ENCODE data around the gene WDR47.
"Not testable (repeated sequence)": the region's sequence is repeated elsewhere in the genome, so short reads cannot be mapped to it uniquely, and the experiment has no call there.

The WDR47 gene

DNA sequence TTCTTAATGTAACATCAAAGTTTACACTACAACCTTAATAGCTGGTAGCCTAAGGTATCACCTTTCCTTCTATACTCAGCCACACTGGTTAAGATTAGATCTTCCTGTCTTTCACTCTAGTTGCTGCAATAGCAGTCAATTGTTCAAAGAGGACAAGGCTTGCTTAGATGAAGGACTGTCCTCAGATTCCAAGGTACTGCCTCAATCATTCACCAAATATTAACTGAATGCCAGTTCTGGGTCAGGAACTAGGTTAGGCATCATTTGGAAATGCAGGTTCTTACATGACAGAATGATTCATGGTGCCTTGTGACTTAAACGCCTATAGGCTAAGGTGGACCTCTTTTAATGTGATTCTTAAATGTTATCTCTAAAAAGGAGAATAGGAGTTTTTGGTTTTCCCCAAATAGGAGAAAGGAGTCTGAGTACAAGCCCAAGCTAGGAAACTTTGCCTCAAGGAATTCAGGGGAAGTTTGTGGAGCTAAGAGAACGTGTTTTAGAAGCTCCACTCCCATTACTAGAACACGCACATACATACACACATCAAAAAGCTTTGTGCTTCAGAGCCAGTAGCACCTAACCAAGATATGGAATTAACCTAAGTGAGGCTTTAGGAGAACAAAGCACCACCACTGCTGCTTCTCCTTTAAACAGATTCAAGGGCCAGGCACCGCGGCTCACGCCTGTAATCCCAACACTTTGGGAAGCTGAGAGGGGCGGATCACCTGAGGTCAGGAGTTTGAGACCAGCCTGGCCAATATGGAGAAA is 8.5 kb upstream of the WDR47 start:
- DNase-seq, result no peak

DNA sequence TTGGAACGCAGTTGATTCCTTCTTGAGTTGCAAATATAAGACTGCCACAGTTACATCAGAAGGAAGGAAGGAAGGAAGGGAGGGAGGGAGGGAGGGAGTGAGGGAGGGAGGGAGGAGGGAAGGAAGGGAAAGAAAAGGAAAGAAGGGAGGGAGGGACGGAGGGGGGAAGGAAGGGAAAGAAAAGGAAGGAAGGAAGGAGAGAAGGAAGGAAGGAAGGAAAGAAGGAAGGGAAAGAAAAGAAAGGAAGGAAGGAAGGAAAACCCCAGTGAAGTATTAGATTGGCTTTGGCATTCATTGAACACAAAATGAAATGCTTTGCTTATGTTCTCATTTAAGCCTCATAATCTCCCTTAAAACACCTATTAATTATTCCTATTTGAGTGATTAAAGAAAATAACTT is 6.4 kb upstream of the WDR47 start:
- DNase-seq, result no peak

DNA sequence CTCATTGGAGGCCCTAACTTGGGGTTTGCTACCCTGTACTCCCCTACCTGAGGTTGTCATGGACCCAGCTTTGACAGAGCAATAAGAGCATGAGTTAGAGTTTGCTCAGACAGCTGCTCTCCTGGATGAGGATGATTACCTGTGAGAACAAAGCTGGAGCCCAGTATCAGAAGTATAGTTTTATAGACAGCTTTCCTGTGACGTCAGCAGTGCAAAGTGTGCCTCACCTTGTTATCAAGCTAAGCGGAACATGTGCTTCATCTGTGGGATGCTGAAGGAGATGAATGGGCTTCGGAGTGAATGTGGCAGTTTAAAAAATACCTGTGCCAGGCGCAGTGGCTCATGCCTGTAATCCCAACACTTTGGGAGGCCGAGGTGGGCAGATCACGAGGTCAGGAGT is 5.4 kb upstream of the WDR47 start:
- no peak for DNase-seq

DNA sequence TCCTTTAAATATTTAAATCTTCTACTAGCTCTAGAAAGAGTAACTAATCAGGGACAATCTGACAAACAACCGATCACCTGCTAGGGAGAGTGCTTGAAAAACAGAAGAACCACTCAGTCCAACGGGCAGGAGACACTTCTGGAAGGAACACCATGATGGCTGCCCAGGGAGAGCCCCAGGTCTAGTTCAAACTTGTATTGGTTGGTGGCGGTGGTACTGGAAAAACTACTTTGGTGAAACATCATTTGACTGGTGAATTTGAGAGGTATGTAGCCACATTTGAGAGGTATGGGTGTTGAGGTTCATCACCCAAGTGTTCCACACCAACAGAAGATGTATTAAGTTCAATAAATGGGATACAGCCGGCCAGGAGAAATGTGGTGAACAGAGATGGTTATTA is 4.8 kb upstream of the WDR47 start:
- no peak for DNase-seq

DNA sequence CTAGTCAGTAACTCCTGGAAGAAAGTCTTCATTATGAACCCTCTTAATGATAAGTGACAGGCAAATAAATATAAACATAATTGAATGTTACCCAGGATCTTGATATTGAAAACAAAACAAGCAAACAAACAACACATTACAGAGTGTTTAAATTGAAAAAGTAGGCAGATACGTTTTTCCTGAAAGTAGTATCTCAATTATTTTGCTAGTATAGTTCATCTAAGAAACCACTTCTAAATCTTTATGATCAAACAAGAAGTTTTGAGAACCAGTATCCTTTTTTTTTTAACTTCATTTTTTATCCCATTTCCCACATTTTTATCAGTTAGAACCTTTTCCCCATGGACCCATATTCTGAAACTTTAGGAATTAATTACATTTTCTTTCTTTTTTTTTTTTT is 3.7 kb upstream of the WDR47 start:
- no peak for DNase-seq

DNA sequence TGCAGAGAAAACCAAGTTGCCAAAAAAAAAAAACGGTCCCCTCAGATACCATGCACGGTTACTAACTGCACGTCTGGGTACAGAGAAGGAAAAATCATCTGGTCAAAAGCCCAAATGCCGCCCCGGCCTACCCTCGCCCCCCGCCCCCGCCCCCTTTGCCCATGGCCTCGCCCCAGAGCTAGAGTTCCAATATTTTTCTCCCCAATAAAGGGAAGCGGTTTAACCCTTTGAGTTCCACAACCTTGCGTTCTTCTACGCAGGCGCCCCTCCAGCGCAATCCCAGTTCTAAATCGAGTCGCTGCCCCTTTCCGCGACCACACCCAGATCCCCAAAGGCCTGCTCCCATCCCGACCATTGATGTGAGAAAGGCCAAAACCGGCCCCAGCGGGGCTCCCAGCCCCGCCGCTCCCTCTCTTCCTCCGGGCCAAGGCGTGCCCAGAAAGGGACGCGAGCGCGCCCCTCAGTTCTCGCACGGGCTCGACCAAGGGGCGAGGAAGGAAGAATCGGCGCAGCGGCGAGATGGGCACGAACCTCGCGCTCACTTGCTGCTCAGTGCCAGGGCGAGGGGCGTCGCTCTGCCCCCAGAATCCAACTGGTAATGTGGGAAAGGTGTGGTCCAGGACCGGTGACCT is 797 bp downstream of the WDR47 start:
- DNase-seq, result peak; percentile 45

DNA sequence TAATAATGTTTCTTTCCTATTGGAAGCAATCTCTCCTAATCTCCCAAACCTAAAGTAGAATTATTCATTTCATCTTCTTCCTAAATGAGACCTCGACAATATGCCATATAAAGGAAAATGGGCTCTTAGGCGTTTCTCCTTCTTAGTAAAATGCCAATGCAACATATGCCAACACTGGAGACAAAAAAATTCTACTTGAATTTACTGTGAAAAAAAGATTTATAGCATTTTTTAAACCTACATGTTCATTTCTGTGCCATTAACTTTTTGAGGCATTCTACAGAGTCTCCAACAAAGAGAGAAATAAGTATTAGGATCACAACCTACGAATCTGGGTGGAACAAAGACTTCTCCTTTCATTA is 1.3 kb downstream of the WDR47 start:
- no peak for DNase-seq

DNA sequence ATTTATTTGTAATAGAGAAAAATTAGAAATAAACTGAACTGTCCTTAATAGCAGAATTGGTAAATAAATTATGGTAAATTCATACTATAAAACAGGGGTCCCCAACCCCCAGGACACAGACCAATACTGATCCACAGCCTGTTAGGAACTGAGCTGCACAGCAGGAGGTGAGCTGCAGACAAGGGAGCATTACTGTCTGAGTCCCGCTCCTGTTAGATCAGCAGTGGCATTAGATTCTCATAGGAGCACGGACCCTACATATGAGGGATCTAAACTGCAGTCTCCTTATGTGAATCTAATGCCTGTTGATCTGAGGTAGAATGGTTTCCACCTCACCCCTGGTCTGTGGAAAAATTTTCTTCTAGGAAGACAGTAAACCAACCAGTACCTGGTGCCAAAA is 7.5 kb downstream of the WDR47 start:
- no peak for DNase-seq

DNA sequence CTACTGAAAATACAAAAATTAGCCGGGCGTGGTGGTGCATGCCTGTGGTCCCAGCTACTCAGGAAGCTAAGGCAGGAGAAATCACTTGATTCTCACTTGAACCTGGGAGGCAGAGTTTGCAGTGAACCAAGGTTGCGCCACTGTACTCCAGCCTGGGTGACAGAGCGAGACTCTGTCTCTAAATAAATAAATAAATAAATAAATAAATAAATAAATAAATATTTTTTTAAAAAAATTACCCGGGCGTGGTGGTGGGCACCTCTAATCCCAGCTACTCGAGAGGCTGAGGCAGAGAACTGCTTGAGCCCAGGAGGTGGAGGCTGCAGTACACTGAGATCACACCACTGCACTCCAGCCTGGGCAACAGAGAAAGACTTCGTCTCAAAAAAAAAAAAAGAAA is 12.4 kb downstream of the WDR47 start:
- not testable (repeated sequence) for DNase-seq

DNA sequence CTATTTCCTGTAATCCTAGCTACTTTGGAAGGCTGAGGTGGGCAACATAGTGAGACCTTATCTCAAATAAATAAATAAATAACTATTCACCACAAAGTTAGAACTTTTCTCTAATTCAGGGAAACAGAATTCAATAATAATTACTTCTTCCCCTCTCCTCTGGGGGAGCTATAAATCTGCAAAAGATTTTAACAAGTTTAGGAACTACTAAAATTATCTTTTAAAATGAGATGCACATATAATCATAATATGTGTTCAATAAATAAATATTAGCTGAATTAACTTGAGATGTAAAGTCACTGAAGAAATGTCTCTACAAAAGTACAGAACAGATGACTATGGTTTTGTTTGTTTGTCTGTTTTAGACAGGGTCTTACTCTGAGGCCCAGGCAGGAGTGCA is 14.1 kb downstream of the WDR47 start:
- no peak for DNase-seq

DNA sequence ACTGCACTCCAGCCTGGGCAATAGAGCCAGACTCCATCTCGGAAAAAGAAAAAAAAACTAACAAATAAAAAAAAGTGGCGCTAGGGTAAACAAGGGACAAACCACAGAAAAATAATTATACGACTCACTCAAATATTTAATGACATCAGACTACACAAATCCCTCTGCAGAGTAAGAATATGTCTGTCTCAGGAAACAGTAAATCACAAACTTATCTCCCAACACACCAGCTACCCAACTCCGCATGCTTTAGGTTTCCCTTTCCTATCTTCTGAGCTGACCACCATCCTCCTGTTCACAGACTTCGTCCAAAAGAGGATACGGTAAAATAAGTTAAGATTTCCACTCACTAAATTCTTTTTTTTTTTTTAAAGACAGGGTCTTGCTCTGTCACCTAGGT is 16.2 kb downstream of the WDR47 start:
- no peak for DNase-seq

DNA sequence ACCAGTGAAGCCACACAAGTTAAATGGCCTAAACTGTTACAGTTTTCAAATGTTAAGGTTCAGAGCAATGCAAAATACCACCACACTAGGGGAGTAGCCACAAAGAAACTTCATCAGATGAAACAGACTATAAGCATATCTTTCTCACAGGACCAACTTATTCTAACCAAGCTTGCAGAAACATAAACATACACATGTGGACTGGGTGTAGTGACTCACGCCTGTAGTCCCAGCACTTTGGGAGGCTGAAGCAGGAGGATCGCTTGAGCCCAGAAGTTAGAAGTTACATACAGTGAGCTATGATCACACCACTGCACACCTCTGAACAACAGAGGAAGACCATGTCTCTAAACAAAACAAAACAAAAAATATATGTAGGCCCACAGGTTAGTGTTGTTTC is 17.3 kb downstream of the WDR47 start:
- no peak for DNase-seq

DNA sequence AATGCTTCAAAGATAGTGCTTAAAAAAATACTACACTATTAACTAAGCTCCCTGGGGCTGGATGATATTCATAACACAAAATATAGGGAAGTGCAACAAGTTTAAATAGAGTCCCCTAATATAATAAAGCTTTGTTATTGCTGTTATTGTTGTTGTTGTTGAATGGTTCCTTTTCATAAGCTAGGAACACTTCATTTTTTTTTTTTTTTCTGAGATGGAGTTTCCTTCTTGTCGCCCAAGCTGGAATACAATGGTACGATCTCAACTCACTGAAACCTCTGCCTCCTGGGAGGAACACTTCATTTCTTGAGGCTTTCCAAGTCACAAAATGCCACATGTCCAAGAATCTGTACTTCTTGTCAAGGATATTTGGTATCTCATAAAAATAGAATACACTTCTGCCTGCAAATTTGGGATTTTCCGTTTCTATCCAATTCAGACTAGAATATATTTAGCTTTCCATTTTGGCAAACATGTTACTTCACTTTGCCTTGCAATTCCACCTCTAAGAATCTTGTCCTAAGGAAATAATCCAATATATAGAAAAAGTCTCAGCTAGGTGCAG is 21.1 kb downstream of the WDR47 start:
- no peak for DNase-seq

DNA sequence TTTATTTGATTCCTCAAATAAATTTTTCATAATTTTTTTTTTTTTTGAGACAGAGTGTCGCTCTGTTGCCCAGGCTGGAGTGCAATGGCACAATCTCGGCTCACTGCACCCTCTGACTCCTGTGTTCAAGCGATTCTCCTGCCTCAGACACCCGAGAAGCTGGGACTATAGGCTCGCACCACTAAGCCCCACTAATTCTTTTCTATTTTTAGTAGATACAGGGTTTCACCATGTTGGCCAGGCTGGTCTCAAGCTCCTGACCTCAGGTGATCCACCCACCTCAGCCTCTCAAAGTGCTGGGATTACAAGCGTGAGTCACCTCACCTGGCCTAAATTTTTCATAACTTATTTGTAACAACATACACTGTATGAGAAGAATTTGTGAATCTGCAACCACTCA is 24.2 kb downstream of the WDR47 start:
- DNase-seq, result not testable (repeated sequence)

DNA sequence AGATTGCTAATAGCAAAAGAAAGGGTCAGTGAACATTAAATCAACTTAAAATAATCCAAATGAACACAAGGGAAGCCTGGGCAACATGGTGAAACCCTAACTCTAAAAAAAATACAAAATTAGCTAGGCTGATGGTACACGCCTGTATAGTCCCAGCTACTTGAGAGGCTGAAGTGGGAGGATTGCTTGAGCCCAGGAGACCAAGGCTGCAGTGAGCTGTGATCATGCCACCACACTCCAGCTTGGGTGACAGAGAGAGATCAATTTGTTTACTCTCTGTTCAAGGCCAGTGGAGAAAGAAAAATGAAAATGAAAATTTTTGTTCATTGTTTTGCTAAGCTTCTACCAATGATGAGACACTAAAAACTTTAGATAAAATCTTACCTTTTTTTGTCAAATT is 24.8 kb downstream of the WDR47 start:
- DNase-seq, result no peak

DNA sequence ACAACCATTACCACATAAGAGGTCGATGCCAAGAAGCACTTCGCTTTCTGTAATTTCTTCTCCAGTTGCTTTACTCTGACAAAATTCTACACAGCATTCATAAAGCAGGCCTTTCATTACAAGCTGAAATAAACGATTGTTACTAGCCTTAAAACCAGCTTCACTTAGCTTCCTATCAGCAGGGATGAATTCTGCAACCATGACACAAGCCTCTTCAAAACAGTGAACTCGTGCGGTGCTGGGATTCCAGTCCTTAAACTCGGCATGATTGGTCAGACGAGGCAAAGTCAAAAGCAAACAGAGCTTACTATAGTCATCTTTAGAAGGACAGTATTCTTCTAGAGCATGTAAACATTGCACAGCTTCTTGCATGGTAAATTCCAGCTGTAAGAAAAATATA is 30.6 kb downstream of the WDR47 start:
- no peak for DNase-seq

DNA sequence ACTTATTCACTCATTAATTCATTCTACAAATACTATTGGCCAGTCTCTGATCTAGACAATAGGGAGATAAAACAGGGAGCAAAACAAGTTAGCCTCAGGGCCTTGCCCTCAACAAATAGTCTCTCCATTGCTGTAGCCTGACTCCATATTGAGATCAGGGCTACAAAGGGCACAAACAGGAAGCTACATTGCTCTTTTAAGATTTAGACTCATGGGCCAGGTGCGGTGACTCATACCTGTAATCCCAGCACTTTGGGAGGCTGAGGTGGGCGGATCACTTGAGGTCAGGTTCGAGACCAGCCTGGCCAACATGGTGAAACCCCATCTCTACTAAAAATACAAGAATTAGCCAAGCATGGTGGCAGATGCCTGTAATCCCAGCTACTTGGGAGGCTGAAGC is 45.3 kb downstream of the WDR47 start:
- DNase-seq, result peak; percentile 20

DNA sequence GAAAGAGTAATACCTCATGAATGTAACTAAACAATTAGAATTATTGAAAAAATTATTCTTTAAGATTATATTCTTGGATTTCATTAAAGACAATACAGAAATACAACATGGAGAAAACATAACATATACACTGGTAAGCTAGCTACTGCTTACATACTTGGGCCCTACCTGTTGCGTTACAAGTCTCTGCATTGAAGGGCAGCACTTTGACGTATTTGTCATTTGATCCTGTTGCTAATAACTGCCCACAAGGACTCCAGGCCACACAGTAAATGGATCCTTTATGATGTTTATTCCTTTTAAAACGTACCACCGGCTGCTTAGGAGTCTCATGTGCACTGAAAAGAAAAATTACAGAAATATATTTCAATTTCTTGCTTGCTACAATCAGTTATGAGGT is 58.8 kb downstream of the WDR47 start:
- DNase-seq, result no peak

DNA sequence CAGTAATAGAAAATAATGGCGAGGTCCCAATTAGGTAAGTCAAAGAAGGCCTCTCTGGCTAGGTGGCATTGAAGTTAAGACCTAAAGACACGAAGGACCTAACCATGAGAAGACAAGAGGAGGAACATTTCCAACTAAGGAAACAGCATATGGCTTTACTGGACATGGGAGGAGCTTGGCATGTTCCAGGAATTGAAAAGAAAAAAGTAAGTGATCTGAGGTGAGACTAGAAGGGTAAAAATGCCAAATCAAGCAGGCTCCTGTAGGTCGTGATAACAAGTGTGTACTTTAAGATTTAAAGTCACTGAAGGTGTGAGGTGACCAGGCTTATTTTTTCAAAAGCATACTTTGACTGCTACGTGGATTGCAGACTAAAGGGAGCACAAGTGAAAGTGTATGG is 65.2 kb downstream of the WDR47 start:
- DNase-seq, result no peak

DNA sequence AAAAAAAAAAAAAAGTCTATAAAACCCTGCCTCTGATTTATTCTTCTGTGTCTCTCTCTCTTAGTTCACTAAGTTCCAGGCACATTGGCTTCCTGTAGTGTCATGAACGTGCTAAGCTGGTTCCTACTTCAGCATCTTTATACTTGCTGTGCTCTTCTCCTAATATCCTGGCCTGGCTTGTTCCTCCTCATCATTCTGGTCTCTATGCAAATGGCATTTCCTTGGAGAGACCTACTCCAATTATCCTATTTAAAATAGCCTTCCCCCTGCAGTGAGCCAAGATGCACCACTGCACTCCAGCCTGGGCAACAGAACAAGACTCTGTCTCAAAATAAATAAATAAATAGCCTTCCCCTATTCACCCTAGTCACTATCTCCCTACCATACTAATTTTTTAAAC is 69.0 kb downstream of the WDR47 start:
- DNase-seq, result no peak

DNA sequence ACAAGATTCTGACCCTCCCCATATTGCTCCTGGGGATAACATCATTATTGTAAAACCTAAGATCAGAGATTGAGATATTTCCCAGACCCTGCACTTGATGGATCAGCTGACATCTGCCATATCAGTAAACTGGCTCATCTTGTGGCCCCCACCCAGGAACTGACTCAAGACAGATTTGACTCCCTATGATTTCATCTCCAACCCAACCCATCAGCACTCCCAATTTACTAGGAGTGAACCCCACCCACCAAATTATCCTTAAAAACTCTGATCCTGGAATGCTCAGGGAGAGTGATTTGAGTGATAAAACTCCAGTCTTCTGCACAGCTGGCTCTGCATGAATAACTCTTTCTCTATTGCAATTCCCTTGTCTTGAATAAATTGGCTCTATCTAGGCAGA is 72.6 kb downstream of the WDR47 start:
- DNase-seq, result no peak

DNA sequence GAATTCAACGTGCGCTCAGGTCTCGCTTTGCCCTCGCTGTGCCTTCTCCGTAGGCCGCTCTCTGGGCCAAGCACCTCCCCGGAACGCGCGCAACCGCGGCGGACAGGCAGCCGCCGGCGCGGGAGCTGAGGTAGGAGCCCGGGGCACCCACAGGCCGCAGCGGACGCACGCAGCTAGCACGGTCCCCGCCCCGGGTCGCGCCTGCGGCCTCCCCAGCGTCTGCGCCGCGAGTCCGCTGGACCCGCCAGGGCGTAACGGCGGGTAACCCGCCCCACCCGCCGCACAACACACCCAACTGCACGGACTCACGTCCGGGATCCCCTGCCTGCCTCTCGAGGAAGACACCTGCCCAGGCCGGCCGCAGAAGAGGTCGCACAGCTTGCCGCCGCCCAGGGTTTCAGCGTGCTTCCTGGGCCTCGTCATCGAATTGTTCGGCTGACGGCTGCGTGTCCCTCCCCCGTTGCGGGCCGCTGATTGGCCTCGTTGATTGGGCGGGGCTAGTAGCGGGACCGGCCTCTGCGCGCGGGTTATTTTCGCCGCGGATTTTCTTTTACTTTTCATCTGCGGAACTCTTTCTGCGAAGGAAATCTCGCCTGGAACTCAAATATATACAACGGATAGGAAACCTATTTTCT is 78.7 kb downstream of the WDR47 start, which contains the start of gene CLCC1:
TSS of gene CLCC1 (minus strand) at position 433 of the 635 bp plus-strand sequence. CDS start 13,047 bp downstream, outside the sequence.
- DNase-seq, result peak; percentile 96

DNA sequence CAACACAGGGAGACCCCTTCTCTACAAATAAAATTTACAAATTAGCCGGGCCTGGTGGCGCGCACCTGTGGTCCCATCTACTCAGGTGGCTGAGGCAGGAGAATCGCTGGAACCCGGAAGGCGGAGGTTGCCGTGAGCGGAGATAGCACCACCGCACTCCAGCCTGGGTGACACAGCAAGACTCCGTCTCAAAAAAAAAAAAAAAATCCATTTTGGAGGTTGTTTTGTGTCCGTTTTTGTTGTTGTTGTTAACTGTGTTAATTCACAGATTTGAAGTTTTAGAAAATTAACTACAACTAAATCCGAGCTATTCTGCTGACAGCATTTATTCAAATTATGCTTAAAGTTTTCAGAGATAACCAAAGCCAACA is 79.2 kb downstream of the WDR47 start:
- DNase-seq, result peak; percentile 42
